Tibial nerve (tissue), 4 donors: Measurements from ENCODE around the gene NRL.

Experiments used
- EP300 ChIP-seq, 2 donors: sonication (generic); formaldehyde crosslinking; IDR thresholded peaks; one replicate each; pipeline ENCODE4 v1.6.1; 2017; ENCODE audit warnings: antibody characterized with exemption in 2 of 2, mild to moderate bottlenecking in 1 of 2
- TF ChIP-seq, protein P1 (sequence below), 5 experiments: fragments of 200-600 bp in 3 of 5; fragments of 450-650 bp in 2 of 5; sonication (generic) in 3 of 5; IDR thresholded peaks; one replicate each; pipeline ENCODE4 v1.5.1; 2016 to 2019; ENCODE audit warnings: antibody characterized with exemption in 5 of 5, mild to moderate bottlenecking in 3 of 5, moderate library complexity in 2 of 5

DNA sequence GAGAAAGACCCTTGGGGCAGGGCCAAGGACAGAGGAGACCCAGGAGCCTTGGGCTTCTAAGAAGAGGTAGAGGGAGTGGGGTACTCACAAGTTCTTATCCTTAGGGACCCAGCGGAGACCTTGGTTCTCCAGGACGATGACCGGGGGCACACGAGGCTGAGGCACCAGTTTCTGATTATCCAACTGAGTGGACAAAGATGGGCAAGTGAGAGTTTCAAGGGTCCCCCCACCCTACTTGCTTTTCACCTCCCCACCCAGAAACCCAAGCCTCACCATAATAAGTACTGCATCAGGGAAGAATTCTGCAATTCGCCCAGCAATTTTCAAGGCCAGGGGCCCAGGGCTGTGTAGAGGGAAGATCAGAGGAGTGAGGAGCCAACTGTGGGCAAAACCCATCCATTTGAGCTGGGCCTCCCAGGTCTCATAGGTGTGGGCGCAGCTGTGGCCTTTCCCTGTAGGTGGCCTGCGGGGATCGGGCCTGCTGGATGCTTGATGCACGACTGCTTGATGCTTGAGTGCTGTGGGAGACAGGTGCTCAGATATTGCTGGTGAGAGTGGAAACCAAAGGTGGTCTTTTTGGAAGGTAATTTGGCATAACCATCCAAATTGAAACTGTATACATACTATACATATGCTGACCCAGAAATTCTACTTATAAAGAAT, 24.7 kb upstream of the NRL start:
- TF ChIP-seq, protein P1, sequence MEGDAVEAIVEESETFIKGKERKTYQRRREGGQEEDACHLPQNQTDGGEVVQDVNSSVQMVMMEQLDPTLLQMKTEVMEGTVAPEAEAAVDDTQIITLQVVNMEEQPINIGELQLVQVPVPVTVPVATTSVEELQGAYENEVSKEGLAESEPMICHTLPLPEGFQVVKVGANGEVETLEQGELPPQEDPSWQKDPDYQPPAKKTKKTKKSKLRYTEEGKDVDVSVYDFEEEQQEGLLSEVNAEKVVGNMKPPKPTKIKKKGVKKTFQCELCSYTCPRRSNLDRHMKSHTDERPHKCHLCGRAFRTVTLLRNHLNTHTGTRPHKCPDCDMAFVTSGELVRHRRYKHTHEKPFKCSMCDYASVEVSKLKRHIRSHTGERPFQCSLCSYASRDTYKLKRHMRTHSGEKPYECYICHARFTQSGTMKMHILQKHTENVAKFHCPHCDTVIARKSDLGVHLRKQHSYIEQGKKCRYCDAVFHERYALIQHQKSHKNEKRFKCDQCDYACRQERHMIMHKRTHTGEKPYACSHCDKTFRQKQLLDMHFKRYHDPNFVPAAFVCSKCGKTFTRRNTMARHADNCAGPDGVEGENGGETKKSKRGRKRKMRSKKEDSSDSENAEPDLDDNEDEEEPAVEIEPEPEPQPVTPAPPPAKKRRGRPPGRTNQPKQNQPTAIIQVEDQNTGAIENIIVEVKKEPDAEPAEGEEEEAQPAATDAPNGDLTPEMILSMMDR (IDR thresholded peaks at IDR 0.05): no peak
- no peak for TF ChIP-seq EP300 (IDR thresholded peaks at IDR 0.05)
